ENCODE data around the gene PROK1. TPM values are rescaled to one million over a fixed set of nuclear protein-coding genes. Genes with fewer than 3 reads are reported as not detected.

The PROK1 gene
- total RNA-seq, 1 experiment from 2014 or later, result 0.24 TPM

DNA sequence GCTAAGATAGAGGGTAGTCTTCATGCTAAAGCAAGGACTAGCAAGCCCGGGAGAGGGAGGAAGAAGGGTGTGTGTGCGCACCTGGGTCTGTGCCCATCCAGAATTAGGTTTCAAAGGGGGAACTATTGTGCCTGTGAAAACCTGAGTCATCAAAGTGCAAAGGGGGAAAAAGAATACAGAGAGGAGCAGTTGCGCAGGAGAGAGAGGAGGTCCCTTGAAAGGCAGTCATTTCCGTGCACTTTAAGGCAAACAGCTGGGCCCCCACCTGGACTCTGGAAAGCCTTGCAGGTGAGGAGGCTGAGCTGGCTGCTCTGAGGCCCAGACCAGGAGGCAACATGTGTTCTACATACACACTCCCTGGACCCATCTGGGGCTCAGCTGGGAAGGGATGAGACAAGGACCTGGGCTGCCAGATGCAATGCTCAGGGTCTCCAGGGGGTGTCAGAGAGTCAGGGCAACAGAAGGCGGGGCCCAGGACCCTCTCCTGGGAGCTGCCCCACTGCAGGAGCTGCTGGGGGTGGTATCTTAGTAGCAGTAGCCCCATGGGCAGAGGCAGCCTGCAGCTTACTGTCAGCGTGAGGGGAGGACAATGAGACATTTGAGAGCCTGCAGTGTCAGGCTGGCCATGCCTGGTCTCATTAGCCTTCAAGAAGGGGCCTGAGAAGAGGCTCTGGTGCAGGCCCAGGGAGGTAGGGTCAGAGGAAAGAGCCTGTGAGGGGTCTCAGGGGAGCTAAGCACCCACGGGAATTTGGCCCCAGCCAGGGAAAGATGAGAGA is 14.3 kb downstream of the PROK1 start:
- DNase-seq (ENCODE audit: low read depth), result no peak

GRCh38 chr1:110465814-110466380 is 14.9 kb downstream of the PROK1 start:
- DNase-seq (ENCODE audit: low read depth), result no peak

- DNase-seq (ENCODE audit: low read depth), result no peak
Observed at GRCh38 chr1:110466646-110467280, 15.8 kb downstream of the PROK1 start.

- DNase-seq (ENCODE audit: low read depth), result no peak
Observed at GRCh38 chr1:110471131-110471530, 20.2 kb downstream of the PROK1 start.

GRCh38 chr1:110472546-110472945 is 21.6 kb downstream of the PROK1 start:
- DNase-seq (ENCODE audit: low read depth), result no peak

- DNase-seq (ENCODE audit: low read depth), result no peak
Observed at GRCh38 chr1:110474444-110474843, 23.5 kb downstream of the PROK1 start.

- no peak for DNase-seq (ENCODE audit: low read depth)
Observed at GRCh38 chr1:110475362-110476027, 24.5 kb downstream of the PROK1 start.

- no peak for DNase-seq (ENCODE audit: low read depth)
Observed at GRCh38 chr1:110476028-110476765, 25.2 kb downstream of the PROK1 start.

DNA sequence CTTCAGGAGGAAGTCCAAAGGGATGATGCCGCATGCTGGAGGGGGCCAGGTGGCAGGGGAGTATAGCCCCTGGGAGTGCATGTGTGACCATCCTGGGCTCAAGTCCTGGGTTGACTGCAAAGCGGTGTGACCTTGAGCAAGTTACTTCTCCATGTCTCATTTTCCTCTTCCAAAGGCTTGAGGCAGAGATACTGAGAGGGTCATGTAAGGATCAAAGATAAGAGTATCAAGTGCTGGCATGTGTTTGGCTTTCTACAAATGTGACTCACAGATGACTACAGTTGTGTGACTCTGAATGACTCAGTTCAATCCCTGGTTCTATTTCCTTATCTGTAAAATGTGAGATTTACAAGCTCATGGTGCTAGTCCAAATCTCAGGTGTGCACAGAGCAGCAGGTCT is 26.1 kb downstream of the PROK1 start:
- DNase-seq (ENCODE audit: low read depth), result peak; percentile 80

GRCh38 chr1:110477445-110477957 is 26.6 kb downstream of the PROK1 start:
- no peak for DNase-seq (ENCODE audit: low read depth)

GRCh38 chr1:110477967-110478640 is 27.2 kb downstream of the PROK1 start:
- no peak for DNase-seq (ENCODE audit: low read depth)

- no peak for DNase-seq (ENCODE audit: low read depth)
Observed at GRCh38 chr1:110478886-110479285, 27.9 kb downstream of the PROK1 start.

- DNase-seq (ENCODE audit: low read depth), result no peak
Observed at GRCh38 chr1:110480356-110481096, 29.6 kb downstream of the PROK1 start.

DNA sequence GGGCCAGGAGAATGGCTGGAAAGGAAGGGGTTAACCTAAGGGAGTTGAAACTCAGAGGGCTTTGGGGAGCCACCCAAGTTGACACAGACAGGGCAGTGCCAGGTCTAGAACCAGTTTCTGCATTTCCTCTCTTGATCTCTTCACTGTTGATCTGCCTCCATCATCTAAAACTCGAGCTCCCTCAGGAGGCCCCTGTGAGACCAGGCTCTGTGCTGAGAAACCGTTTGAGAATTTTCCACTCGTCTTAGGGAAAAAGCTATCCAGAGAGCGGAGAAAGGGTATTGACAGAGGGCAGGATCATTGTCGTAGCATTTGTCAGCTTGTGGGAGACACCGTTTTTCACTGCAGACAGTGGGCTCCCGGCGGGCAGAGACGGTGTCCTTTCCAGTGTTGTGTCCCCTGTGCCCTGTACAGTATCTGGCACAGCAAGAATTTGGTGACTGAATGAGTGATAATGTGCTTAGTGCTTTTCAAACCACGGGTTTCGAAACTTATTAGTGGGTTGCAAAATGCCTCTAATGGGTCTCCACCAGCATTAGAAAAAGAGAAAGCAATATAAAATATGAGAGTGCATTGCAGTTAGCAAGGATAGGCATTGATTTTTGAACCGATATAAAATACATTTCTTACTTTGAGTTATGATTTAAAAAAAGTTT is 31.1 kb downstream of the PROK1 start:
- DNase-seq (ENCODE audit: low read depth), result no peak

- no peak for DNase-seq (ENCODE audit: low read depth)
Observed at GRCh38 chr1:110482662-110483307, 31.8 kb downstream of the PROK1 start.

DNA sequence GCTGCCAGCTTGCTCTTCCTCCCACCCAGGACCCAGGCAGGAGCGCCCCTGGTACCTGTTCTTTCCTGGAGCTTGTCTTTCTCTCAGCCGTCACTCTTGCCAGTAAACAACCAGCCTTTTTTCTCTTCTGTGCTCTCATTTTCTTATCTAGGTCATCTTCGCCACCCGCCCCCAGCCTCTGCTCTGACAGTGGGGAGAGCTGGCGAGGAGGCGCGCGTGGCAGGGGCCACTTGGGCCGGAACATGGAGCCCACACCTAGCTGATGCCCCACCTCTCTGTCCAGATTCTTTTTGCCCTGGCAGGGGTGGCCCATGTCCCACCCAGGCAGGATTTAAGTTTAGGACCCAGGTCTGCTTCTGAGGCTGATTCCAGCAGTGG is 32.3 kb downstream of the PROK1 start:
- DNase-seq (ENCODE audit: low read depth), result no peak

GRCh38 chr1:110484801-110485200 is 33.9 kb downstream of the PROK1 start:
- no peak for DNase-seq (ENCODE audit: low read depth)

DNA sequence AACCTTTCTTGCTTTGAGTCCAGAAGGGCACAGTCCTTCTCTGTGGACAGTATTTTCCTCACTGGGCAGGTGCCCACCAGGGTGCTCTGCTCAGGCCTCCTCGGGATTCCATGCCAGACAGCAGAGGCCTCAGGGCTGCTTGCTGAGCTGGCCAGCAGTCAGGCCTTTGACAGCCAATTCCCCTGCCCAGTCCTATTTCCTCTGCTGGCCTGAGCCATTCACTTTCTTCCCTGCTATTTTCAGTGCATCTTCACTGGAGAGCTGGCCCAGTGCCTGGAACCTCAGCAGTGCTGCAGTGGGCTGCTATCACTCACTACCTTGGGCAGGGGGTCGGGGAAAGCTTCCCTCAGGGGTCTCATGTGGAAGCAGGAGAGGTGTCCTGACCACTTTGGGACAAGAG is 34.8 kb downstream of the PROK1 start:
- DNase-seq (ENCODE audit: low read depth), result no peak

DNA sequence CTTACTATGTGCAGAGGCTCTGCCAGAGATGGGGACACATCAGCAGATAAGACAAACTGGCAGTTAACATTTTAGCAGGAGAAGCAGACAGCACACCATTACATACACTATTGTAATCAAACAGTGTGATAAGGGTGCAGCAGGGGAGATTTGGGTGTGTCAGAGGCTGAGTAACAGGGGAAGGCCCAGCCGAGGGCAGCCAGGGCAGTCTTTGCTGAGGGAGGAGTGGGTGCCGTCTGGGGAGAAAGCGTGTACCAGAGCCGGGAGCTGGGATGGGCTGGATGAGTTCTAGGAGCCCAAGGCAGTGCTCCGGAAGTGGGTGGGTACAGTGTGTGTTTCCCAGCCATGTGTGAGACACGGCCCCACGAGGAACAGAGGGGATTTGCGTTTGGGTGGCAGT is 36.8 kb downstream of the PROK1 start:
- DNase-seq (ENCODE audit: low read depth), result no peak
